Measurements from ENCODE around the gene NTM. TPM values are rescaled to one million over a fixed set of nuclear protein-coding genes. Genes with fewer than 3 reads are reported as not detected.

The NTM gene
- total RNA-seq, 4 donors from 2014 or later: 3.6 to 11.8 (median 7.8) TPM

DNA sequence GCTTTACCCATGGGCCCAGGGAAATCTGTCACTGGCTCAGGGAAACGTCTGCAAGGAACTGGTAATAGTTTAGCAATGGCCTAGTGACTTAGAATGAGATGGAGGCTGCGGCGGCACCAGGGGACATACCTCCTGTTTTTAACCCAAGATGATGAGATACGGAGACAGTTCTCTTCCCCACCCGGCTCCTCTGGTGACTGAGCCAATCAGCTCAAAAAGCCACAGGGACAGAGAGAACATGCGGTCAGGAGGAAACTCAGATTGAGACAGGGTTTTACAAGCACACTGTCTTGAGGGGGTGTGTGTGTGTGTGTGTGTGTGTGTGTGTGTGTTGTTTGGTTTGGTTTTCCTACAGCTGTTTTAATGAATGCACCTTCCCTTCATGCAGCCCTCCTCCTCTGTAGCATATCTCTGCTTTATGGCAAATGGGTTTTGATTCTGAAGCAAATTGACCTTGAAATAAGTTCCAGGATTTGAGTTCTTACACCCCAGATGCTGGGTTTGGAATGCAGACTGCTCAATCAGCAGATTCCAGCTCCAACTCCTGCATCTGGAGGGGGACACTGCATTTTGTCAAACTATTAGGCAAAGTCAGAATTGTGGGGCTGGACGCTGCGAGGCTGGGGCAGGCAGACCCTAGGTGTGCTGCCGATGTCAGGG is 246.2 kb downstream of the NTM start:
- no peak overlapping the region for H3K4me3 ChIP-seq
- H3K27ac ChIP-seq: no peak overlapping the region
- peaks cover 16% of the 10 kb centered on the region for H3K27me3 ChIP-seq
- TF ChIP-seq POLR2A (IDR thresholded peaks at IDR 0.05) (no peak), CTCF (IDR thresholded peaks at IDR 0.05) (no peak), EP300 (IDR thresholded peaks at IDR 0.05) (no peak), POLR2AphosphoS5 (IDR thresholded peaks at IDR 0.05) (no peak)
- ATAC-seq: no peak
- 52 to 81% methylated on average over 6 to 7 of the region's 9 CpGs for WGBS, 2 donors (ENCODE audit: low coverage in 1 of 2)
- no peaks in the 10 kb centered on the region for H3K36me3 ChIP-seq
- no peaks in the 10 kb centered on the region for H3K9me3 ChIP-seq
- no peaks in the 10 kb centered on the region for H3K4me1 ChIP-seq

GRCh38 chr11:131618201-131618600 is 247.8 kb downstream of the NTM start:
- WGBS, 2 donors (ENCODE audit: low coverage in 1 of 2): 85 to 93% methylated on average over 4 to 5 of the region's 5 CpGs
- no peak for ATAC-seq
- Histone ChIP-seq H3K9me3 (no peaks in the 10 kb centered on the region), H3K4me1 (no peaks in the 10 kb centered on the region), H3K27me3 (peaks cover 16% of the 10 kb centered on the region), H3K36me3 (no peaks in the 10 kb centered on the region), H3K27ac (no peak overlapping the region), H3K4me3 (no peak overlapping the region)
- TF ChIP-seq EP300 (IDR thresholded peaks at IDR 0.05): no peak
- no peak for TF ChIP-seq CTCF (IDR thresholded peaks at IDR 0.05)
- TF ChIP-seq POLR2AphosphoS5 (IDR thresholded peaks at IDR 0.05): no peak
- no peak for TF ChIP-seq POLR2A (IDR thresholded peaks at IDR 0.05)

DNA sequence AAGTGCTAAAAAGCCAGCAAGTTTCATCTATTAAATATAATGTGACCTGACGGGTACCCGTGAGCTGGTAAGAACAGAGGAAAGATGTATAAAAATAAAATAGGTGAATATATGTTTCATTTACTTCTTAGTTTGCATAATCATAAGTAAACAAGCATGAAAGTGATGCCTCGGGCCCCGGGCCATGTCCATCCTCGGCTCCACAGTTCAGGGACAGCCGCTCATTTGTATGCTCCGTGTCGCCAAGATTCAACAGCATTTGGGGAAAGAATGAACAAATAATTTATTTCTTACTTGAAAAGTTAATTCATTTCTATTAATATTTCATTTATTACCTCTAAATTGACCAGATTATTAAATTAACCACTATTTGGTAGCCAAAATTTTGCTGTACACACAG is 251.8 kb downstream of the NTM start:
- 83 to 84% methylated on average over 8 of the region's 8 CpGs for WGBS, 2 donors (ENCODE audit: low coverage in 1 of 2)
- no peak for ATAC-seq

GRCh38 chr11:131624531-131624930 is 254.1 kb downstream of the NTM start:
- 86 to 100% methylated on average over 1 of the region's 4 CpGs for WGBS, 2 donors (ENCODE audit: low coverage in 1 of 2)
- ATAC-seq: no peak

More for the DNA sequence above, 251.8 kb downstream of the NTM start:
- Histone ChIP-seq H3K27ac (no peak overlapping the region), H3K4me3 (no peak overlapping the region), H3K36me3 (no peaks in the 10 kb centered on the region), H3K27me3 (peaks cover 4% of the 10 kb centered on the region), H3K9me3 (no peaks in the 10 kb centered on the region), H3K4me1 (no peaks in the 10 kb centered on the region)
- TF ChIP-seq CTCF (IDR thresholded peaks at IDR 0.05) (no peak), EP300 (IDR thresholded peaks at IDR 0.05) (no peak), POLR2AphosphoS5 (IDR thresholded peaks at IDR 0.05) (no peak), POLR2A (IDR thresholded peaks at IDR 0.05) (no peak)

More at GRCh38 chr11:131624531-131624930, 254.1 kb downstream of the NTM start:
- H3K4me1 ChIP-seq: no peaks in the 10 kb centered on the region
- H3K4me3 ChIP-seq: no peak overlapping the region
- H3K27me3 ChIP-seq: peaks cover 4% of the 10 kb centered on the region
- H3K36me3 ChIP-seq: no peaks in the 10 kb centered on the region
- TF ChIP-seq EP300 (IDR thresholded peaks at IDR 0.05): no peak
- TF ChIP-seq CTCF (IDR thresholded peaks at IDR 0.05): no peak
- no peak for TF ChIP-seq POLR2AphosphoS5 (IDR thresholded peaks at IDR 0.05)
- TF ChIP-seq POLR2A (IDR thresholded peaks at IDR 0.05): no peak
- no peak overlapping the region for H3K27ac ChIP-seq
- no peaks in the 10 kb centered on the region for H3K9me3 ChIP-seq
